Loucy (cell line): ENCODE results near the gene RSRC1.
"Not testable (repeated sequence)": the region's sequence is repeated elsewhere in the genome, so short reads cannot be mapped to it uniquely, and the experiment has no call there.

Experiments used
- H2AFZ ChIP-seq: fragments of 200-600 bp; sonication (generic); 2 replicates; pipeline ENCODE4 v1.6.0; 2016; ENCODE audit warnings: antibody characterized with exemption, mild to moderate bottlenecking, low read length, moderate library complexity
- H3F3A ChIP-seq: fragments of 200-600 bp; 2 replicates; pipeline ENCODE4 v1.6.0; 2016; ENCODE audit warnings: antibody characterized with exemption, low read depth, mild to moderate bottlenecking
- H3K27me3 ChIP-seq: fragments of 200-600 bp; sonication (generic); 2 replicates; pipeline ENCODE4 v1.6.1; 2014; ENCODE audit warnings: low read length, mild to moderate bottlenecking; ENCODE audit not compliant: insufficient read depth, poor library complexity, severe bottlenecking
- H3K36me3 ChIP-seq: fragments of 200-600 bp; sonication (generic); 2 replicates; pipeline ENCODE4 v1.6.1; 2016; ENCODE audit warnings: low read length; ENCODE audit not compliant: insufficient read depth
- H3K4me1 ChIP-seq: fragments of 200-600 bp; sonication (generic); 2 replicates; pipeline ENCODE4 v1.5.1; 2014; ENCODE audit warnings: low read length, mild to moderate bottlenecking; ENCODE audit not compliant: insufficient read depth, poor library complexity, severe bottlenecking
- H3K4me2 ChIP-seq: fragments of 200-600 bp; sonication (generic); 2 replicates; pipeline ENCODE4 v1.6.0; 2014; ENCODE audit warnings: antibody characterized with exemption, low read length, low read depth, mild to moderate bottlenecking; ENCODE audit not compliant: poor library complexity, severe bottlenecking
- H3K4me3 ChIP-seq: fragments of 200-600 bp; sonication (generic); 2 replicates; pipeline ENCODE4 v1.5.1; 2014; ENCODE audit warnings: low read length, mild to moderate bottlenecking, mixed read lengths; ENCODE audit not compliant: poor library complexity, severe bottlenecking
- H3K79me2 ChIP-seq: fragments of 200-600 bp; sonication (generic); 2 replicates; pipeline ENCODE4 v1.6.1; 2014; ENCODE audit warnings: low read length; ENCODE audit not compliant: insufficient read depth
- H3K9ac ChIP-seq: fragments of 200-600 bp; sonication (generic); 2 replicates; pipeline ENCODE4 v1.6.0; 2014; ENCODE audit warnings: mild to moderate bottlenecking, low read depth, low read length, moderate library complexity; ENCODE audit not compliant: poor library complexity, severe bottlenecking
- H3K9me2 ChIP-seq: fragments of 200-600 bp; sonication (generic); replicated peaks from 2 replicates; pipeline ENCODE4 v1.6.1; 2016; ENCODE audit warnings: low read depth, low read length, mixed read lengths
- H3K9me3 ChIP-seq: fragments of 200-600 bp; sonication (generic); 2 replicates; pipeline ENCODE4 v1.6.1; 2014; ENCODE audit warnings: mild to moderate bottlenecking, antibody characterized with exemption, low read length, low read depth; ENCODE audit not compliant: insufficient read depth
- H4K20me1 ChIP-seq: fragments of 200-600 bp; sonication (generic); 2 replicates; pipeline ENCODE4 v1.6.0; 2014; ENCODE audit warnings: antibody characterized with exemption, low read length, mild to moderate bottlenecking; ENCODE audit not compliant: insufficient read depth, poor library complexity, severe bottlenecking
- CTCF ChIP-seq: fragments of 200-600 bp; sonication (generic); conservative IDR thresholded peaks from 2 replicates; pipeline ENCODE4 v1.5.1; 2014; ENCODE audit warnings: mild to moderate bottlenecking, antibody characterized with exemption, low read length
- EZH2phosphoT487 ChIP-seq: fragments of 200-600 bp; IDR thresholded peaks from 2 replicates; pipeline ENCODE4 v1.6.1; 2018; ENCODE audit warnings: antibody characterized with exemption, mild to moderate bottlenecking, moderate library complexity, borderline replicate concordance

The RSRC1 gene

GRCh38 chr3:158492685-158493084 lies 382.8 kb downstream of the RSRC1 start:
- Histone ChIP-seq H3K4me1 (peaks cover 3% of the 10 kb centered on the region), H3F3A (no peaks in the 10 kb centered on the region), H3K9ac (no peak overlapping the region), H3K9me2 (no peaks in the 10 kb centered on the region), H3K36me3 (no peaks in the 10 kb centered on the region), H3K79me2 (no peaks in the 10 kb centered on the region), H3K4me2 (no peak overlapping the region), H2AFZ (no peak overlapping the region), H4K20me1 (no peaks in the 10 kb centered on the region), H3K27me3 (no peaks in the 10 kb centered on the region), H3K4me3 (no peak overlapping the region), H3K9me3 (peaks cover 9% of the 10 kb centered on the region; the same call in 1 of the 2 replicates)
- TF ChIP-seq EZH2phosphoT487 (no peak), CTCF (no peak)

- TF ChIP-seq EZH2phosphoT487 (no peak), CTCF (no peak)
- Histone ChIP-seq H3F3A (no peaks in the 10 kb centered on the region), H3K4me2 (no peak overlapping the region)
Observed at GRCh38 chr3:158493931-158494330, 384.0 kb downstream of the RSRC1 start.

GRCh38 chr3:158494673-158495072 lies 384.8 kb downstream of the RSRC1 start:
- H3K36me3 ChIP-seq = no peaks in the 10 kb centered on the region
- H2AFZ ChIP-seq = no peak overlapping the region
- no peaks in the 10 kb centered on the region for H3K79me2 ChIP-seq
- no peaks in the 10 kb centered on the region for H3F3A ChIP-seq
- no peaks in the 10 kb centered on the region for H3K27me3 ChIP-seq
- H3K4me2 ChIP-seq = no peak overlapping the region
- no peaks in the 10 kb centered on the region for H4K20me1 ChIP-seq
- no peak overlapping the region for H3K9ac ChIP-seq
- TF ChIP-seq CTCF (no peak), EZH2phosphoT487 (no peak)
- peaks cover 9% of the 10 kb centered on the region; the same call in 1 of the 2 replicates for H3K9me3 ChIP-seq
- H3K4me1 ChIP-seq = peaks cover 3% of the 10 kb centered on the region
- H3K9me2 ChIP-seq = no peaks in the 10 kb centered on the region
- no peak overlapping the region for H3K4me3 ChIP-seq

More at GRCh38 chr3:158493931-158494330, 384.0 kb downstream of the RSRC1 start:
- H3K4me3 ChIP-seq = no peak overlapping the region
- no peak overlapping the region for H2AFZ ChIP-seq
- peaks cover 9% of the 10 kb centered on the region; the same call in 1 of the 2 replicates for H3K9me3 ChIP-seq
- H3K9me2 ChIP-seq = no peaks in the 10 kb centered on the region
- H3K36me3 ChIP-seq = no peaks in the 10 kb centered on the region
- peaks cover 3% of the 10 kb centered on the region for H3K4me1 ChIP-seq
- H4K20me1 ChIP-seq = no peaks in the 10 kb centered on the region
- no peaks in the 10 kb centered on the region for H3K79me2 ChIP-seq
- H3K27me3 ChIP-seq = no peaks in the 10 kb centered on the region
- no peak overlapping the region for H3K9ac ChIP-seq

GRCh38 chr3:158495398-158495902 lies 385.6 kb downstream of the RSRC1 start:
- H3K9me2 ChIP-seq, H3F3A ChIP-seq, H3K36me3 ChIP-seq, H3K9ac ChIP-seq, H3K27me3 ChIP-seq, H4K20me1 ChIP-seq, H3K4me2 ChIP-seq, H3K9me3 ChIP-seq, H3K4me1 ChIP-seq, H3K4me3 ChIP-seq, H3K79me2 ChIP-seq, H2AFZ ChIP-seq: not testable (repeated sequence)
